ENCODE measurements around the gene UNK. TPM values are rescaled to one million over a fixed set of nuclear protein-coding genes. Genes with fewer than 3 reads are reported as not detected.

UNK gene
- total and polyA plus RNA-seq, 2 donors (not counting 3 experiments of a cell fraction or from before 2014, with no cell fraction given), result 18.0 to 23.2 TPM

DNA sequence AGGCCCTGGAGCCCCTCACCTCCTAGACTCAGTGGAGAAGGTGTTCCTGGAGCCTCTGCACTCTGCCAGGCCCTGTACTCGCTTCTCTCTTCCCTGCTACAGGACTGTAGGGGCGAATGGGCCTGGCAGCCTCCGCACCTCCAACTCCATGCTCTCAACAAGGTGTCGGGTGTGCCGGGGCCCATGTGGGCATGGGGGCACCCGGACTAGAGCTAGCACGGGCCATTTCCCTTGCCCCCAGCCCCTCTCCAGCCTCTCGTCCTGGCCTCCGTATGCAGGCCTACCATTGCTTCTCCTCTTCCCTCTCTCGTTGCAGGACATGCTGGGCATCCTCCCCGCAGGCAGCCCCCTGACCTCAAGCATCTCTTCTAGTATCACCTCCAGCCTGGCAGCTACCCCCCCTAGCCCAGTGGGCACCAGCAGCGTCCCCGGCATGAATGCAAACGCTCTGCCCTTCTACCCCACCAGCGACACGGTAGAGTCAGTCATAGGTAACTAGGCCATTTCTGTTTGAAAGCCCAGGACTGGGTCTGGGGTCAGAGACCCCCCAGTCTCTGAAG, 33.8 kb downstream of the UNK start:
- intact Hi-C loops (cut with micrococcal nuclease) (no loop called here), dilution Hi-C loops (cut with MboI; ENCODE audit: extremely low pct_ligation_motif_present, low sequenced_read_pairs) (no loop called here)
- BruUV-seq (replicated peaks), result no TSS peak
- H3K9me3 ChIP-seq (replicated peaks; ENCODE audit: control insufficient read depth, insufficient read depth, low read length), result no peaks in the 10 kb centered on the region
- FAIRE-seq (no peak), DNase-seq (ENCODE audit: low read depth, low spot score) (no peak)
- H4K20me1 ChIP-seq (replicated peaks; ENCODE audit: control insufficient read depth, extremely low read depth, insufficient read depth, low read length), result no peaks in the 10 kb centered on the region
- H3K9me1 ChIP-seq (replicated peaks; ENCODE audit: control insufficient read depth, extremely low read depth, insufficient read depth, low read length), result no peaks in the 10 kb centered on the region
- POLR2A ChIA-PET, result no interaction called here
- no peak for TF ChIP-seq MYC (IDR thresholded peaks at IDR 0.05; ENCODE audit: low read depth, low read length)
- TF ChIP-seq, protein P1, sequence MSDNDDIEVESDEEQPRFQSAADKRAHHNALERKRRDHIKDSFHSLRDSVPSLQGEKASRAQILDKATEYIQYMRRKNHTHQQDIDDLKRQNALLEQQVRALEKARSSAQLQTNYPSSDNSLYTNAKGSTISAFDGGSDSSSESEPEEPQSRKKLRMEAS (IDR thresholded peaks at IDR 0.05; ENCODE audit: insufficient read depth, insufficient read length), result no peak
- no peak for TF ChIP-seq FOS (IDR thresholded peaks at IDR 0.05; ENCODE audit: borderline replicate concordance, insufficient read depth, low read length)
- TF ChIP-seq EZH2 (IDR thresholded peaks at IDR 0.05; ENCODE audit: borderline replicate concordance, low read depth, low read length, severe bottlenecking), result no peak
- no peak for TF ChIP-seq GATA2 (IDR thresholded peaks at IDR 0.05; ENCODE audit: insufficient read depth, insufficient read length, low read depth, low read length)
- no peak for TF ChIP-seq POLR2A (IDR thresholded peaks at IDR 0.05; ENCODE audit: low read depth, low read length)
- TF ChIP-seq POLR2AphosphoS5 (IDR thresholded peaks at IDR 0.05; ENCODE audit: insufficient read depth, low read depth, low read length), result no peak
- TF ChIP-seq, protein P2, sequence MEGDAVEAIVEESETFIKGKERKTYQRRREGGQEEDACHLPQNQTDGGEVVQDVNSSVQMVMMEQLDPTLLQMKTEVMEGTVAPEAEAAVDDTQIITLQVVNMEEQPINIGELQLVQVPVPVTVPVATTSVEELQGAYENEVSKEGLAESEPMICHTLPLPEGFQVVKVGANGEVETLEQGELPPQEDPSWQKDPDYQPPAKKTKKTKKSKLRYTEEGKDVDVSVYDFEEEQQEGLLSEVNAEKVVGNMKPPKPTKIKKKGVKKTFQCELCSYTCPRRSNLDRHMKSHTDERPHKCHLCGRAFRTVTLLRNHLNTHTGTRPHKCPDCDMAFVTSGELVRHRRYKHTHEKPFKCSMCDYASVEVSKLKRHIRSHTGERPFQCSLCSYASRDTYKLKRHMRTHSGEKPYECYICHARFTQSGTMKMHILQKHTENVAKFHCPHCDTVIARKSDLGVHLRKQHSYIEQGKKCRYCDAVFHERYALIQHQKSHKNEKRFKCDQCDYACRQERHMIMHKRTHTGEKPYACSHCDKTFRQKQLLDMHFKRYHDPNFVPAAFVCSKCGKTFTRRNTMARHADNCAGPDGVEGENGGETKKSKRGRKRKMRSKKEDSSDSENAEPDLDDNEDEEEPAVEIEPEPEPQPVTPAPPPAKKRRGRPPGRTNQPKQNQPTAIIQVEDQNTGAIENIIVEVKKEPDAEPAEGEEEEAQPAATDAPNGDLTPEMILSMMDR (IDR thresholded peaks at IDR 0.05; ENCODE audit: extremely low read depth in 1 of 2, insufficient read depth in 1 of 2, low read depth in 1 of 2, low read length in 2 of 2), result no peak
- no peak for TF ChIP-seq JUN (IDR thresholded peaks at IDR 0.05; ENCODE audit: borderline replicate concordance, insufficient read depth, insufficient read length, low read depth)
- no peak overlapping the region for H3K27ac ChIP-seq (ENCODE audit: insufficient read depth, low read depth, low read length)
- H3K79me2 ChIP-seq (ENCODE audit: control insufficient read depth, insufficient read depth, low read length), result no peaks in the 10 kb centered on the region
- CTCF ChIA-PET, result interaction anchor here (1.3 to 2.5 kb wide), 5 partner anchors 9 to 54 kb away, joined by 3 to 7 read pairs (median 5); no protein-coding TSS in a partner anchor
- no peak overlapping the region for H2AFZ ChIP-seq (ENCODE audit: low read depth, low read length)
- H3K4me2 ChIP-seq (ENCODE audit: insufficient read depth, low read length), result no peak overlapping the region
- peaks cover 0 to 49% of the 10 kb centered on the region in 2 experiments for H3K36me3 ChIP-seq (ENCODE audit: control insufficient read depth in 2 of 2, extremely low read depth in 1 of 2, insufficient read depth in 2 of 2, low read length in 2 of 2)
- no peaks in the 10 kb centered on the region for H3K27me3 ChIP-seq (ENCODE audit: control insufficient read depth in 2 of 2, insufficient read depth in 2 of 2, low read length in 2 of 2)
- no peak overlapping the region for H3K4me3 ChIP-seq (replicated peaks in 1 of 3; ENCODE audit: insufficient read depth in 1 of 3, low read depth in 1 of 3, low read length in 3 of 3)
- peaks cover 6% of the 10 kb centered on the region for H3K4me1 ChIP-seq (ENCODE audit: control insufficient read depth, extremely low read depth, insufficient read depth, low read length)
- no peak overlapping the region for H3K9ac ChIP-seq (replicated peaks; ENCODE audit: extremely low read depth, insufficient read depth, low read length)
